GM23248 (cell line): ENCODE data around the gene RUFY2. TPM values are rescaled to one million over a fixed set of nuclear protein-coding genes. Genes with fewer than 3 reads are reported as not detected.

Experiments
- DNase-seq: peaks from one replicate; pipeline ENCODE4 v3.0.0-alpha.2; 2015
- H2AFZ ChIP-seq: fragments of 200-600 bp; sonication (generic); 2 replicates; pipeline ENCODE4 v1.6.1; 2016; ENCODE audit warnings: antibody characterized with exemption
- H3F3A ChIP-seq: fragments of 200-600 bp; sonication (generic); 2 replicates; pipeline ENCODE4 v1.6.1; 2016; ENCODE audit warnings: mild to moderate bottlenecking, antibody characterized with exemption, mixed run types; ENCODE audit not compliant: insufficient read depth
- H3K27ac ChIP-seq: fragments of 200-600 bp; sonication (generic); 2 replicates; pipeline ENCODE4 v1.5.1; 2016; ENCODE audit warnings: mild to moderate bottlenecking
- H3K27me3 ChIP-seq: fragments of 200-600 bp; sonication (generic); replicated peaks from 2 replicates; pipeline ENCODE4 v1.6.1; 2016; ENCODE audit warnings: mild to moderate bottlenecking; ENCODE audit not compliant: insufficient read depth
- H3K36me3 ChIP-seq: fragments of 200-600 bp; sonication (generic); 2 replicates; pipeline ENCODE4 v1.6.1; 2016; ENCODE audit warnings: low read depth, mild to moderate bottlenecking
- H3K4me1 ChIP-seq: fragments of 200-600 bp; sonication (generic); 2 replicates; pipeline ENCODE4 v1.6.1; 2016; ENCODE audit warnings: mild to moderate bottlenecking; ENCODE audit not compliant: insufficient read depth
- H3K4me2 ChIP-seq: fragments of 200-600 bp; sonication (generic); one replicate; pipeline ENCODE4 v1.6.1; 2016; ENCODE audit warnings: mild to moderate bottlenecking; ENCODE audit not compliant: unreplicated experiment
- H3K4me3 ChIP-seq: fragments of 200-600 bp; sonication (generic); 2 replicates; pipeline ENCODE4 v1.5.1; 2016; ENCODE audit warnings: mild to moderate bottlenecking
- H3K79me2 ChIP-seq: fragments of 200-600 bp; sonication (generic); 2 replicates; pipeline ENCODE4 v1.6.1; 2016; ENCODE audit warnings: mild to moderate bottlenecking; ENCODE audit not compliant: insufficient read depth
- H3K9ac ChIP-seq: fragments of 200-600 bp; sonication (generic); 2 replicates; pipeline ENCODE4 v1.6.1; 2016; ENCODE audit warnings: mild to moderate bottlenecking
- H3K9me2 ChIP-seq: fragments of 200-600 bp; sonication (generic); 2 replicates; pipeline ENCODE4 v1.6.1; 2016; ENCODE audit warnings: mixed run types, mild to moderate bottlenecking, moderate library complexity; ENCODE audit not compliant: insufficient read depth
- H3K9me3 ChIP-seq: fragments of 200-600 bp; sonication (generic); one replicate; pipeline ENCODE4 v1.6.1; 2017; ENCODE audit warnings: low read depth
- H4K20me1 ChIP-seq: fragments of 200-600 bp; sonication (generic); 2 replicates; pipeline ENCODE4 v1.6.0; 2016; ENCODE audit not compliant: insufficient read depth
- EZH2 ChIP-seq: fragments of 200-600 bp; sonication (generic); IDR thresholded peaks from 2 replicates; pipeline ENCODE4 v1.6.1; 2018; ENCODE audit warnings: antibody characterized with exemption, mild to moderate bottlenecking; ENCODE audit not compliant: insufficient read depth, poor library complexity, severe bottlenecking
- EZH2phosphoT487 ChIP-seq: fragments of 200-600 bp; sonication (generic); IDR thresholded peaks from 2 replicates; pipeline ENCODE4 v1.6.1; 2018; ENCODE audit warnings: antibody characterized with exemption, moderate library complexity, mild to moderate bottlenecking, low read depth; ENCODE audit not compliant: insufficient read depth
- WGBS, 2 experiments: methylation state at CpG; one replicate each; pipeline ENCODE4 v1.1.6; 2015 to 2017; ENCODE audit warnings: low lambda C conversion rate in 2 of 2, low coverage in 1 of 2; ENCODE audit errors: missing lambda C conversion rate in 2 of 2; 5-methylcytosine and 5-hydroxymethylcytosine counted together
- in situ Hi-C: fragments of 300-500 bp; cut with MboI; formaldehyde crosslinking; loops from 2 replicates; pipeline ENCODE4 v1.15.0; 2020
- polyA plus RNA-seq: library from polyadenylated mRNA; unstranded; fragments of >200 nt; fragmentation: Nextera tagmentation; extraction: Ambion mirVana; gene quantifications from 2 replicates; pipeline ENCODE4 v1.2.1, GENCODE V29; 2016
- total RNA-seq: library from RNA; depleted of rRNA; stranded (reverse); fragments of >200 nt; shearing (Covaris generic); gene quantifications from 2 replicates; pipeline ENCODE4 v1.2.3, GENCODE V29; 2014

The RUFY2 gene
- total and polyA plus RNA-seq, 2 experiments from 2014 or later: 11.2 to 20.6 TPM

DNA sequence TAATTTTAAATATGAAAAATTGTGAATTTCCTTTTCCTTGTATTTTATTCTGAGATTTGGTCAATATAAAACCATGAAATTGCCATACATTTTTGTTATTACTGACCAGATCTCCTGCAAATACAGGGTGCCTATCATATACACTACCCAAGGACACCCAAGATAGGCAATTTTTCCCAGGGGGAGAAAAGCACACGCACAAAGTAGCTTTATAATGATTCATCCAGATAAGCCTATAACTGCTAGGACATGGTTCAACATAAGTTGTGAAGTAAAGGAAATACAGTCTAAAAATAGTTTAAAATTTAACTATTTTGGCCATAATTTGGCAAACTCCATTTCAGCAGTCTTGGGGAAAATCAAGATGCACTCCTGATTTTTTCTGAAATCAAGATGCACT lies 4.8 kb downstream of the RUFY2 start:
- 79 to 86% methylated on average over 1 of the region's 1 CpG for WGBS, 2 experiments
- Histone ChIP-seq H3K9me2 (no peaks in the 10 kb centered on the region), H3K27me3 (no peaks in the 10 kb centered on the region), H3F3A (peaks cover 10% of the 10 kb centered on the region; the same call in 1 of the 2 replicates), H3K79me2 (peaks cover 96% of the 10 kb centered on the region), H3K4me3 (no peak overlapping the region), H3K36me3 (peaks cover 14% of the 10 kb centered on the region), H3K4me2 (no peak overlapping the region), H3K4me1 (peaks cover 13% of the 10 kb centered on the region), H3K27ac (no peak overlapping the region), H3K9ac (no peak overlapping the region), H3K9me3 (no peaks in the 10 kb centered on the region), H4K20me1 (no peaks in the 10 kb centered on the region), H2AFZ (no peak overlapping the region)
- DNase-seq: no peak
- TF ChIP-seq EZH2 (no peak), EZH2phosphoT487 (no peak)
- in situ Hi-C loops: no loop called here

GRCh38 chr10:68397005-68397404 lies 10.1 kb downstream of the RUFY2 start:
- no peaks in the 10 kb centered on the region for H3F3A ChIP-seq
- H3K9ac ChIP-seq: no peak overlapping the region
- no peak overlapping the region for H3K4me3 ChIP-seq
- H3K27me3 ChIP-seq: no peaks in the 10 kb centered on the region
- no peaks in the 10 kb centered on the region for H4K20me1 ChIP-seq
- no peak for DNase-seq
- no peak overlapping the region for H3K27ac ChIP-seq
- no peak for TF ChIP-seq EZH2phosphoT487
- TF ChIP-seq EZH2: no peak
- H3K9me2 ChIP-seq: no peaks in the 10 kb centered on the region
- H3K9me3 ChIP-seq: no peaks in the 10 kb centered on the region
- H3K4me1 ChIP-seq: no peaks in the 10 kb centered on the region
- H3K79me2 ChIP-seq: peaks cover 78% of the 10 kb centered on the region
- peaks cover 45% of the 10 kb centered on the region for H3K36me3 ChIP-seq
- no peak overlapping the region for H2AFZ ChIP-seq
- in situ Hi-C loops: no loop called here
- H3K4me2 ChIP-seq: no peak overlapping the region
- WGBS, 2 experiments: 97 to 100% methylated on average over 1 of the region's 1 CpG

- no peak for DNase-seq
- no peaks in the 10 kb centered on the region for H3F3A ChIP-seq
- in situ Hi-C loops: no loop called here
- no peak overlapping the region for H3K9ac ChIP-seq
- H3K4me1 ChIP-seq: no peaks in the 10 kb centered on the region
- TF ChIP-seq EZH2phosphoT487 (no peak), EZH2 (no peak)
- WGBS, 2 experiments: 81 to 84% methylated on average over 2 of the region's 2 CpGs
- no peaks in the 10 kb centered on the region for H3K9me3 ChIP-seq
- no peak overlapping the region for H3K4me3 ChIP-seq
- H4K20me1 ChIP-seq: no peaks in the 10 kb centered on the region
- H2AFZ ChIP-seq: no peak overlapping the region
- H3K9me2 ChIP-seq: no peaks in the 10 kb centered on the region
- peaks cover 70% of the 10 kb centered on the region for H3K36me3 ChIP-seq
- no peaks in the 10 kb centered on the region for H3K27me3 ChIP-seq
- no peak overlapping the region for H3K4me2 ChIP-seq
- no peak overlapping the region for H3K27ac ChIP-seq
- H3K79me2 ChIP-seq: no peaks in the 10 kb centered on the region
Measured at GRCh38 chr10:68385740-68386139, 21.3 kb downstream of the RUFY2 start.

GRCh38 chr10:68371604-68372003 lies 35.5 kb downstream of the RUFY2 start:
- Histone ChIP-seq H3K79me2 (no peaks in the 10 kb centered on the region), H3K27ac (no peak overlapping the region), H3K4me3 (no peak overlapping the region), H3K9me2 (no peaks in the 10 kb centered on the region), H3K27me3 (no peaks in the 10 kb centered on the region), H3K9ac (no peak overlapping the region), H4K20me1 (no peaks in the 10 kb centered on the region), H2AFZ (no peak overlapping the region), H3K36me3 (peaks cover 31% of the 10 kb centered on the region), H3K4me2 (no peak overlapping the region), H3K4me1 (no peaks in the 10 kb centered on the region), H3K9me3 (no peaks in the 10 kb centered on the region), H3F3A (no peaks in the 10 kb centered on the region)
- TF ChIP-seq EZH2phosphoT487 (no peak), EZH2 (no peak)
- WGBS, 2 experiments: 100% methylated on average over 1 of the region's 1 CpG
- in situ Hi-C loops: no loop called here
- DNase-seq: no peak

DNA sequence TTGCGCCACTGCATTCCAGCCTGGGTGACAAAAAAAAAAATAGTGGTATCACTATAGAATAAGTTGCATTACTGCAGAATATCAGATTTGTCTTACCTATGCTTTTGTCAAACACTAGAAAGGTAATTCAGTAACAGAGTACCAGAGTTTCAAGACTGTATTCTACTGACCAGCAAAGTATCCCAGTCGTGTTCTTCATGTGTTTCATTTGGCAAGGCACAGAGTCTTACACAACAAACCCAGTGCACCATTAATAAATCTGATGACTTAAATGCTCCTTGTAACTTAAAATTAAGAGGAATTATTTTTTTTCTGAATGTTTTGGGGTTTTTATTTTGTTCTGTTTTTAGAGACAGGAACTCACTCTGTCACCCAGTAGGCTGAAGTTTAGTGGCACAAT lies 40.0 kb downstream of the RUFY2 start:
- Histone ChIP-seq H3K4me2 (no peak overlapping the region), H3K4me1 (no peaks in the 10 kb centered on the region), H3K36me3 (peaks cover 32% of the 10 kb centered on the region), H2AFZ (no peak overlapping the region), H3K79me2 (no peaks in the 10 kb centered on the region), H3K9me2 (no peaks in the 10 kb centered on the region), H3K9ac (no peak overlapping the region), H3K27ac (no peak overlapping the region), H3K27me3 (no peaks in the 10 kb centered on the region), H3K9me3 (no peaks in the 10 kb centered on the region), H3F3A (peaks cover 4% of the 10 kb centered on the region; the same call in 1 of the 2 replicates), H4K20me1 (no peaks in the 10 kb centered on the region), H3K4me3 (no peak overlapping the region)
- TF ChIP-seq EZH2phosphoT487 (no peak), EZH2 (no peak)
- WGBS, 2 experiments: 76 to 82% methylated on average over 2 of the region's 2 CpGs
- DNase-seq: no peak
- in situ Hi-C loops: no loop called here
